Cardiac muscle cell (in vitro differentiated cells and primary cell): ENCODE measurements around the gene RASGRF2. TPM values are rescaled to one million over a fixed set of nuclear protein-coding genes. Genes with fewer than 3 reads are reported as not detected.

Source experiments
- DNase-seq, 2 donors: peaks; one replicate each; pipeline versions ENCODE4 v3.0.0 to v3.0.0-alpha.2; 2010 to 2017; ENCODE audit warnings: low read depth in 1 of 2, low spot score in 1 of 2
- H3K27ac ChIP-seq: fragments of 200-600 bp; sonication (generic); 2 replicates; pipeline ENCODE4 v1.5.1; 2016
- H3K27me3 ChIP-seq: fragments of 200-600 bp; sonication (generic); 2 replicates; pipeline ENCODE4 v1.6.0; 2016; ENCODE audit warnings: control low read depth
- H3K36me3 ChIP-seq: fragments of 200-600 bp; sonication (generic); 2 replicates; pipeline ENCODE4 v1.5.1; 2016; ENCODE audit warnings: control low read depth
- H3K4me1 ChIP-seq: fragments of 200-600 bp; sonication (generic); 2 replicates; pipeline ENCODE4 v1.8.1; 2017; ENCODE audit warnings: low read depth, mild to moderate bottlenecking, mixed run types
- H3K4me3 ChIP-seq: fragments of 200-600 bp; sonication (generic); 2 replicates; pipeline ENCODE4 v1.5.1; 2016; ENCODE audit warnings: mild to moderate bottlenecking
- H3K9me3 ChIP-seq: fragments of 200-600 bp; sonication (generic); 2 replicates; pipeline ENCODE4 v1.5.1; 2017; ENCODE audit warnings: low read depth, mild to moderate bottlenecking, control low read depth
- CTCF ChIP-seq: IDR thresholded peaks from 2 replicates; pipeline ENCODE4 v1.5.1; 2012; ENCODE audit warnings: low read depth, mild to moderate bottlenecking, low read length
- polyA plus RNA-seq: library from polyadenylated mRNA; unstranded; fragments of >200 nt; fragmentation: Nextera tagmentation; extraction: Ambion mirVana; gene quantifications from 2 replicates; pipeline ENCODE4 v1.2.1, GENCODE V29; 2016
- total RNA-seq: library from RNA; depleted of rRNA; stranded (reverse); fragments of >200 nt; gene quantifications from 2 replicates; pipeline ENCODE4 v1.2.3, GENCODE V29; 2016

The RASGRF2 gene
- total and polyA plus RNA-seq, 2 experiments from 2014 or later = 0.06 to 0.33 TPM

DNA sequence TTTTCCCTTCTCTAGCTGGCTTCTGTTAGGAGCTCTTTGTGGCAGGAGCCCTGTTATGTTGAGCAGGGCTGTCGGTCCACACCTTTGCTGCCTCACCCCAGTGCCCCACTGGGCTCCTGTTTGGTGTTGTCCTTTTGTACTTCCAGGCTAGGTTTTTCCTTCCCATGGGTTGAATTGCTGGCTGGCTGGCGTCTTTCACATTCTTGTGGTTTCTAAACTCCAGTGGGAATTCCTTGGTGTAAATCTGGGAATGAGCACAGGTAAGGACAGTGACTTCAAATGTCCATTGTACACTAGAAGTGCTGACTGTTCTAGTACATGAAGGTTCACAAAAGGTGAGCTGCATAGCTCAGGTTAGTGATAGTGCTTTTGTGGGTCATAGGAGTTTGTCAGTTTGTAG, 30.4 kb downstream of the RASGRF2 start:
- no peaks in the 10 kb centered on the region for H3K27me3 ChIP-seq
- no peak overlapping the region for H3K4me3 ChIP-seq
- no peaks in the 10 kb centered on the region for H3K9me3 ChIP-seq
- no peak overlapping the region for H3K27ac ChIP-seq
- no peak for DNase-seq
- no peak for TF ChIP-seq CTCF
- no peaks in the 10 kb centered on the region for H3K4me1 ChIP-seq
- H3K36me3 ChIP-seq = no peaks in the 10 kb centered on the region

- Histone ChIP-seq H3K4me1 (no peaks in the 10 kb centered on the region), H3K4me3 (no peak overlapping the region), H3K9me3 (no peaks in the 10 kb centered on the region), H3K36me3 (no peaks in the 10 kb centered on the region), H3K27ac (no peak overlapping the region), H3K27me3 (no peaks in the 10 kb centered on the region)
- DNase-seq = no peak
- no peak for TF ChIP-seq CTCF
Measured at GRCh38 chr5:80990971-80991370, 30.8 kb downstream of the RASGRF2 start.

- no peak for DNase-seq
- no peak for TF ChIP-seq CTCF
- Histone ChIP-seq H3K36me3 (no peaks in the 10 kb centered on the region), H3K27me3 (no peaks in the 10 kb centered on the region), H3K9me3 (no peaks in the 10 kb centered on the region), H3K27ac (no peak overlapping the region), H3K4me3 (no peak overlapping the region), H3K4me1 (no peaks in the 10 kb centered on the region)
Measured at GRCh38 chr5:80995908-80996307, 35.7 kb downstream of the RASGRF2 start.

DNA sequence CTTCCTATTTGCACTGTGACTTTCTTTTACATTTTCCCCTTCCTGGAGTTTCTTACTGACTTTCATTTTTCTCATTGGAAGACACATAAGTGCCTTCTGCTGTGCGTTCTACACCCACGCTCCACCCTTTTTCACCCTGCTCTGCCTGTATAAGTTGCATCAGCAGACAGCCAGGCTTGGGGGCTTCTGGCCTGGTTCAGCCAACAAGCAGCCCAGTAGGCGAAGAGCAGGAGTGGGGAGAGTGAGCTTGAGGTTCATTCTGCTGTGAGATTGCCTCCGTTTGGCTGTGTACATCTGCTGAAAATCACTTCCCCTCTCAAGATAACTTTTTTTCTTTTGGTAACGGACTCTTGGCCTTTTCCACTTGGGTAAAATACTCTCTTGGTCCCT, 38.4 kb downstream of the RASGRF2 start:
- Histone ChIP-seq H3K4me1 (no peaks in the 10 kb centered on the region), H3K27me3 (no peaks in the 10 kb centered on the region), H3K4me3 (no peak overlapping the region), H3K9me3 (no peaks in the 10 kb centered on the region), H3K36me3 (no peaks in the 10 kb centered on the region), H3K27ac (no peak overlapping the region)
- TF ChIP-seq CTCF = no peak
- peak in 1 of 2 donors; percentile 31 for DNase-seq

DNA sequence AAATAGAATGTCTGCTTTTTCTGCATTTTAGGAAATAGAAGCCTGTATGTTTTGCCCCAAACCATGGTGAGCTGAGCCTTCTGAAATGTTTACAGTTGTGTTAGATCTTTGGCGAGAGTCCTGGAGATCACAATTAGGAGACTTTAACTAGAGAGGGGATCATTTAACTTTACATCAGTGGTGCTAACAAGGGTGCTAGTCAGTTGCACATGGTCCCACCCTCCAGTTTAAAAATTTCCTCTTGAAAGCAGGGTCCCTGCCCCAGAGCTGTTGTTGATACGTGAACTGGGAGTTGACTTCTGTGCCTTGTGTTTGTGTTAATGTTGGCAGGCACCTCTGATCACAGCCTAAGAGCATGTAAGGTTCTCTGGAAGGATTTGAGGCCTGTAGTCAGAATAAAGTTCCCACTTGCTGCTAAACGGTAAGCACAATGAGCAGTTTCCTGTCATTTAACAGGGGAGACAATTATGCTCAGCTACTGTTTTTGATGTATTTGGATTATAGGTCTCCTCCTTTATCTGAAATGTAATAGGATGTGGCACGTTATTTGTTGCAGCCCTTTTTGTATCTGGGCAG, 43.7 kb downstream of the RASGRF2 start:
- Histone ChIP-seq H3K4me1 (no peaks in the 10 kb centered on the region), H3K27me3 (no peaks in the 10 kb centered on the region), H3K27ac (no peak overlapping the region), H3K36me3 (no peaks in the 10 kb centered on the region), H3K4me3 (no peak overlapping the region), H3K9me3 (no peaks in the 10 kb centered on the region)
- TF ChIP-seq CTCF = no peak
- no peak for DNase-seq

DNA sequence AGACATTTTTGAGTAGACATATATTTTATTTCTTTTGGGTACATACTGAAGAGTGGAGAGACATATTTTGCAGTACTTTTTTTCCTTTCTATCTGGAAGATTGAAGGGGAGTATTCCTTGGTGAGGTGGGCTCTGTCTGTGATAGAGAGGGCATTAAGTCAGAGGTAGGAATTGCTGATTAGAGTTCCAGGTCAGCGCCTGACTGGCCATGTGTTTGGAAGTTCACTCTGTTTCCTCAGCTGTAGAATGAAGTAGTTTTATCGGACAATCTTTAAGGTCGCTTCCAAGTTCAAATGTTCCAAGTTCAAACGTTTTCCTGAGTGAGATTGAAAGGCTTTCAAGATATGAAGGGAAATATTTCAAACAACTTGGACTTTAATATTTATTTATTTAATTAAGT, 45.5 kb downstream of the RASGRF2 start:
- no peak overlapping the region for H3K27ac ChIP-seq
- no peaks in the 10 kb centered on the region for H3K27me3 ChIP-seq
- H3K36me3 ChIP-seq = no peaks in the 10 kb centered on the region
- H3K4me1 ChIP-seq = no peaks in the 10 kb centered on the region
- TF ChIP-seq CTCF = no peak
- H3K4me3 ChIP-seq = no peak overlapping the region
- H3K9me3 ChIP-seq = no peaks in the 10 kb centered on the region
- no peak for DNase-seq
